AG04450 (cell line): ENCODE data around the gene SLC39A3. TPM values are rescaled to one million over a fixed set of nuclear protein-coding genes. Genes with fewer than 3 reads are reported as not detected.

Experiments
- CTCF ChIA-PET: fragments of 300-600, 350-600 bp; formaldehyde crosslinking; extraction: SDS; loops from one replicate; lab custom pipeline; 2022; ENCODE audit warnings: antibody characterized with exemption, inconsistent platforms; lab: Charles Lee
- POLR2A ChIA-PET: fragments of 350-600 bp; formaldehyde crosslinking; extraction: SDS; loops from one replicate; lab custom pipeline; 2021; ENCODE audit warnings: antibody characterized with exemption, inconsistent platforms; lab: Yijun Ruan, JAX
- DNase-seq: peaks from one replicate; pipeline ENCODE4 v3.0.0-alpha.2; 2011; ENCODE audit warnings: low read depth, low spot score
- H3K27ac ChIP-seq: one replicate; pipeline ENCODE4 v1.5.1; 2012; ENCODE audit warnings: low read depth, low read length, control low read depth
- H3K27me3 ChIP-seq: one replicate; pipeline ENCODE4 v1.6.0; 2012; ENCODE audit warnings: low read length; ENCODE audit not compliant: control insufficient read depth, insufficient read depth
- H3K4me3 ChIP-seq: 2 replicates; pipeline ENCODE4 v1.5.1; 2011; ENCODE audit warnings: mild to moderate bottlenecking, low read depth, low read length, control low read depth
- H3K9me3 ChIP-seq: 2 replicates; pipeline ENCODE4 v1.5.1; 2012; ENCODE audit warnings: low read length; ENCODE audit not compliant: control insufficient read depth, insufficient read depth
- polyA plus RNA-seq: library from polyadenylated mRNA; depleted of rRNA; stranded (reverse); fragments of >200 nt; gene quantifications from 2 replicates; pipeline ENCODE4 v1.2.3, GENCODE V29; 2011
- TF ChIP-seq, protein P1 (sequence below): IDR thresholded peaks from 2 replicates; pipeline ENCODE4 v1.5.1; 2011; ENCODE audit warnings: low read depth, low read length, control low read depth, inconsistent platforms

SLC39A3 gene
- polyA plus RNA-seq, 1 experiment, result 27.9 TPM

DNA sequence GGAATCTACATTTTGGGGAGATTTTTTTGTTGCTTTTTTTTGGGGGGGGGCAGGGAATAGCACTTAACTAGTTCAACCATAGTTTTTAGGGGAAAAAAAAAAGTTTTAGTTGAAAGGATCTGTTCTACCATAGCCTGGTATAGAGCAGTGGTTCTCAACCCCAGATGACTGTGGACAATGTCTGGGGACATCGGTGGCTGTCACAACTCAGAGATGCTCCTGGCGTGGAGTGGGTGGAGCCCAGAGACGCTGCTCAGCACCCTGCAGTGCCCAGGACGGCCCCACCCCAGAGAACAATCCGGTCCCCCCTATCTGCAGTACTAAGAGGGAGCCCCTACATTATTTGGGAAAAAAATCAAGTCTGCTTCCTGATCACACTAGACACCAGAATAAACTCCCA lies 45.6 kb downstream of the SLC39A3 start:
- peaks cover 14% of the 10 kb centered on the region for H3K27me3 ChIP-seq
- DNase-seq, result no peak
- ChIA-PET CTCF (no interaction called here), POLR2A (no interaction called here)
- H3K9me3 ChIP-seq, result no peaks in the 10 kb centered on the region
- H3K27ac ChIP-seq, result no peak overlapping the region
- no peak overlapping the region for H3K4me3 ChIP-seq
- TF ChIP-seq, protein P1, sequence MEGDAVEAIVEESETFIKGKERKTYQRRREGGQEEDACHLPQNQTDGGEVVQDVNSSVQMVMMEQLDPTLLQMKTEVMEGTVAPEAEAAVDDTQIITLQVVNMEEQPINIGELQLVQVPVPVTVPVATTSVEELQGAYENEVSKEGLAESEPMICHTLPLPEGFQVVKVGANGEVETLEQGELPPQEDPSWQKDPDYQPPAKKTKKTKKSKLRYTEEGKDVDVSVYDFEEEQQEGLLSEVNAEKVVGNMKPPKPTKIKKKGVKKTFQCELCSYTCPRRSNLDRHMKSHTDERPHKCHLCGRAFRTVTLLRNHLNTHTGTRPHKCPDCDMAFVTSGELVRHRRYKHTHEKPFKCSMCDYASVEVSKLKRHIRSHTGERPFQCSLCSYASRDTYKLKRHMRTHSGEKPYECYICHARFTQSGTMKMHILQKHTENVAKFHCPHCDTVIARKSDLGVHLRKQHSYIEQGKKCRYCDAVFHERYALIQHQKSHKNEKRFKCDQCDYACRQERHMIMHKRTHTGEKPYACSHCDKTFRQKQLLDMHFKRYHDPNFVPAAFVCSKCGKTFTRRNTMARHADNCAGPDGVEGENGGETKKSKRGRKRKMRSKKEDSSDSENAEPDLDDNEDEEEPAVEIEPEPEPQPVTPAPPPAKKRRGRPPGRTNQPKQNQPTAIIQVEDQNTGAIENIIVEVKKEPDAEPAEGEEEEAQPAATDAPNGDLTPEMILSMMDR, result no peak

- ChIA-PET CTCF (no interaction called here), POLR2A (no interaction called here)
- TF ChIP-seq, protein P1, result no peak
- Histone ChIP-seq H3K4me3 (no peak overlapping the region), H3K27ac (no peak overlapping the region), H3K27me3 (peaks cover 14% of the 10 kb centered on the region), H3K9me3 (no peaks in the 10 kb centered on the region)
- DNase-seq, result no peak
Measured at GRCh38 chr19:2693492-2694160, 46.2 kb downstream of the SLC39A3 start.

- no peaks in the 10 kb centered on the region for H3K9me3 ChIP-seq
- POLR2A ChIA-PET, result interaction anchor here (0.7 kb wide), 1 partner anchor 187 kb away, joined by 4 read pairs; no protein-coding TSS in a partner anchor
Measured at GRCh38 chr19:2691951-2692350, 47.9 kb downstream of the SLC39A3 start.

DNA sequence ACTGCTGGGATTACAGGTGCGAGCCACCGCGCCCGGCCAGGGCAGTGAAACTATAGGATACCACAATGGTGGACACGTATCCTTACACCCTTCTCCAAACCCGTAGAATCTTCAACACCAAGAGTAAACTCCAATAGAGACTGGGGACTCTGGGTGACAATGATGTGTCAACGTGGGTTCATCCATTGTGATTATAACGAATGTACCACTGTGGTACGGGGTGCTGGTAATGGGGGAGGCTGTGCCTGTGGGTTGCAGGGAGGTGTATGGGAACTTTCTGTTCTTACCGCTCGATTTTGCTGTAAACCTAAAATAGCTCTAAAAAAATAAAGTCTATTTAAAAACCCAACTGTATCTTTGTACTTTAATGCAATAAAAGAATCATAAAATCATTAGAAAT lies 49.0 kb downstream of the SLC39A3 start:
- TF ChIP-seq, protein P1, result no peak
- Histone ChIP-seq H3K27me3 (peaks cover 10% of the 10 kb centered on the region), H3K27ac (no peak overlapping the region), H3K4me3 (no peak overlapping the region), H3K9me3 (peaks cover 3% of the 10 kb centered on the region; the same call in 1 of the 2 replicates)
- DNase-seq, result no peak
- CTCF ChIA-PET, result no interaction called here
- POLR2A ChIA-PET, result no interaction called here

More at GRCh38 chr19:2691951-2692350, 47.9 kb downstream of the SLC39A3 start:
- TF ChIP-seq, protein P1, result no peak
- no peak for DNase-seq
- CTCF ChIA-PET, result no interaction called here
- no peak overlapping the region for H3K27ac ChIP-seq
- H3K27me3 ChIP-seq, result peaks cover 10% of the 10 kb centered on the region
- no peak overlapping the region for H3K4me3 ChIP-seq

- TF ChIP-seq, protein P1, result no peak
- peaks cover 9% of the 10 kb centered on the region; the same call in 1 of the 2 replicates for H3K9me3 ChIP-seq
- CTCF ChIA-PET, result no interaction called here
- no peaks in the 10 kb centered on the region for H3K27me3 ChIP-seq
- no peak overlapping the region for H3K27ac ChIP-seq
- no peak for DNase-seq
- H3K4me3 ChIP-seq, result no peak overlapping the region
- POLR2A ChIA-PET, result interaction anchor here (0.7 kb wide), 1 partner anchor 122 kb away, joined by 3 read pairs; no protein-coding TSS in a partner anchor
Measured at GRCh38 chr19:2686360-2686759, 53.5 kb downstream of the SLC39A3 start.
